Gastrocnemius medialis (tissue), 4 donors: ENCODE measurements around the gene ASB13.

Experiments
- POLR2A ChIP-seq, 2 donors: fragments of 450-650 bp; IDR thresholded peaks; one replicate each; pipeline ENCODE4 v1.6.1; 2017; ENCODE audit warnings: antibody characterized with exemption in 2 of 2, mild to moderate bottlenecking in 2 of 2, moderate library complexity in 2 of 2
- TF ChIP-seq, protein P1 (sequence below), 5 experiments: fragments of 450-650 bp in 3 of 5; fragments of 200-600 bp in 2 of 5; sonication (generic) in 2 of 5; IDR thresholded peaks in 4 of 5; conservative IDR thresholded peaks in 1 of 5; 1 replicate in 4 of 5; 2 replicates in 1 of 5; pipeline ENCODE4 v1.5.1; 2016 to 2019; ENCODE audit warnings: antibody characterized with exemption in 5 of 5, mild to moderate bottlenecking in 3 of 5, moderate library complexity in 3 of 5

- TF ChIP-seq, protein P1, sequence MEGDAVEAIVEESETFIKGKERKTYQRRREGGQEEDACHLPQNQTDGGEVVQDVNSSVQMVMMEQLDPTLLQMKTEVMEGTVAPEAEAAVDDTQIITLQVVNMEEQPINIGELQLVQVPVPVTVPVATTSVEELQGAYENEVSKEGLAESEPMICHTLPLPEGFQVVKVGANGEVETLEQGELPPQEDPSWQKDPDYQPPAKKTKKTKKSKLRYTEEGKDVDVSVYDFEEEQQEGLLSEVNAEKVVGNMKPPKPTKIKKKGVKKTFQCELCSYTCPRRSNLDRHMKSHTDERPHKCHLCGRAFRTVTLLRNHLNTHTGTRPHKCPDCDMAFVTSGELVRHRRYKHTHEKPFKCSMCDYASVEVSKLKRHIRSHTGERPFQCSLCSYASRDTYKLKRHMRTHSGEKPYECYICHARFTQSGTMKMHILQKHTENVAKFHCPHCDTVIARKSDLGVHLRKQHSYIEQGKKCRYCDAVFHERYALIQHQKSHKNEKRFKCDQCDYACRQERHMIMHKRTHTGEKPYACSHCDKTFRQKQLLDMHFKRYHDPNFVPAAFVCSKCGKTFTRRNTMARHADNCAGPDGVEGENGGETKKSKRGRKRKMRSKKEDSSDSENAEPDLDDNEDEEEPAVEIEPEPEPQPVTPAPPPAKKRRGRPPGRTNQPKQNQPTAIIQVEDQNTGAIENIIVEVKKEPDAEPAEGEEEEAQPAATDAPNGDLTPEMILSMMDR (IDR thresholded peaks at IDR 0.05 in 4 of 5, conservative IDR thresholded peaks at IDR 0.05 in 1 of 5): no peak
- no peak for TF ChIP-seq POLR2A (IDR thresholded peaks at IDR 0.05)
Measured at GRCh38 chr10:5628451-5629302, 37.7 kb downstream of the ASB13 start.
